ENCODE data around the gene ISCU. TPM values are rescaled to one million over a fixed set of nuclear protein-coding genes. Genes with fewer than 3 reads are reported as not detected.
A peak's percentile ranks its signal among the peaks of the same experiment; 100 is the strongest.

Gene ISCU
- total and polyA plus RNA-seq, 10 donors: 98.9 to 220 (median 160) TPM

DNA sequence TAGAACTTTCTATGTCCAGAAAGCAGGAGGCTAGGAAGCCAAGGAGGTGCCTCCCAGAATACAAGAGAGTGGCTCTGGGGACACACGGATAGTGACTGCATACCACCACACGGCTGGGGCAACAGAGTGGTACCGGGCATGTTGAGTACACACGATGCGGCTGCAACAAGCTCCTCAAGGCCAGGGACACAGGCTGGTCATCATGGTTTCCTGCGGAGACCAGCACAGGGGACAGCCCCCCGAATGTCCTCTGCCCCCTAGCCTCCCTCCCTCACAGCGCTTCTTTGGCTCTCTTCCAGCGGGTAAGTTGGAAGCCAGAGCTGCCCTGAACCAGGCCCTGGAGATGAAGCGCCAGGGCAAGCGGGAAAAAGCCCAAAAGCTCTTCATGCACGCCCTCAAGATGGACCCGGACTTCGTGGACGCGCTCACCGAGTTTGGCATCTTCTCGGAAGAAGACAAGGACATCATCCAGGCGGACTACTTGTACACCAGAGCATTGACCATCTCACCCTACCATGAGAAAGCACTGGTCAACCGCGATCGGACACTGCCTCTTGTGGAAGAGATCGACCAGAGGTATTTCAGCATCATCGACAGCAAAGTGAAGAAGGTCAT is 44.2 kb upstream of the ISCU start:
- Histone ChIP-seq H3K27me3 (replicated peaks in 1 of 7) (no peaks in the 10 kb centered on the region), H3K36me3 (peaks cover 0 to 65% (median 57%) of the 10 kb centered on the region in 6 donors), H3K9me3 (no peaks in the 10 kb centered on the region), H3K4me1 (peaks cover 8 to 35% (median 16%) of the 10 kb centered on the region in 6 donors), H3K4me3 (no peak overlapping the region), H3K27ac (no peak overlapping the region)
- peak in 1 of 3 donors; percentile 13 for TF ChIP-seq POLR2AphosphoS5 (IDR thresholded peaks at IDR 0.05)
- TF ChIP-seq POLR2A (IDR thresholded peaks at IDR 0.05): no peak
- TF ChIP-seq CTCF (IDR thresholded peaks at IDR 0.05 in 8 of 11, conservative IDR thresholded peaks at IDR 0.05 in 3 of 11): no peak
- 94 to 97% (median 95%) methylated on average over 21 to 24 of the region's 24 CpGs for WGBS, 5 donors
- intact Hi-C loops (cut with DNase I; ENCODE audit: low total_unique reads): no loop called here
- no peak for DNase-seq

GRCh38 chr12:108518716-108519496 is 43.5 kb upstream of the ISCU start:
- intact Hi-C loops (cut with DNase I; ENCODE audit: low total_unique reads): no loop called here
- Histone ChIP-seq H3K27me3 (replicated peaks in 1 of 7) (no peaks in the 10 kb centered on the region), H3K36me3 (peaks cover under 1 to 72% (median 64%) of the 10 kb centered on the region in 6 donors), H3K9me3 (no peaks in the 10 kb centered on the region), H3K4me1 (peaks cover 8 to 35% (median 16%) of the 10 kb centered on the region in 6 donors), H3K27ac (no peak overlapping the region), H3K4me3 (no peak overlapping the region)
- 92 to 96% (median 94%) methylated on average over 34 to 39 of the region's 39 CpGs for WGBS, 5 donors
- DNase-seq: no peak
- TF ChIP-seq CTCF (IDR thresholded peaks at IDR 0.05 in 8 of 11, conservative IDR thresholded peaks at IDR 0.05 in 3 of 11): no peak
- peak; percentile 5 to 59 (median 47) for TF ChIP-seq POLR2AphosphoS5 (IDR thresholded peaks at IDR 0.05)
- no peak for TF ChIP-seq POLR2A (IDR thresholded peaks at IDR 0.05)

- Histone ChIP-seq H3K4me1 (peaks cover 6 to 28% (median 14%) of the 10 kb centered on the region in 6 donors), H3K27ac (no peak overlapping the region), H3K27me3 (replicated peaks in 1 of 7) (no peaks in the 10 kb centered on the region), H3K9me3 (no peaks in the 10 kb centered on the region), H3K4me3 (no peak overlapping the region), H3K36me3 (peaks cover 2 to 78% (median 70%) of the 10 kb centered on the region in 6 donors)
- 68 to 78% (median 72%) methylated on average over 4 of the region's 4 CpGs for WGBS, 5 donors
- TF ChIP-seq CTCF (IDR thresholded peaks at IDR 0.05 in 8 of 11, conservative IDR thresholded peaks at IDR 0.05 in 3 of 11): no peak
- TF ChIP-seq POLR2A (IDR thresholded peaks at IDR 0.05): no peak
- TF ChIP-seq POLR2AphosphoS5 (IDR thresholded peaks at IDR 0.05): no peak
- no peak for DNase-seq
- intact Hi-C loops (cut with DNase I; ENCODE audit: low total_unique reads): no loop called here
Observed at GRCh38 chr12:108519558-108519957, 42.8 kb upstream of the ISCU start.

DNA sequence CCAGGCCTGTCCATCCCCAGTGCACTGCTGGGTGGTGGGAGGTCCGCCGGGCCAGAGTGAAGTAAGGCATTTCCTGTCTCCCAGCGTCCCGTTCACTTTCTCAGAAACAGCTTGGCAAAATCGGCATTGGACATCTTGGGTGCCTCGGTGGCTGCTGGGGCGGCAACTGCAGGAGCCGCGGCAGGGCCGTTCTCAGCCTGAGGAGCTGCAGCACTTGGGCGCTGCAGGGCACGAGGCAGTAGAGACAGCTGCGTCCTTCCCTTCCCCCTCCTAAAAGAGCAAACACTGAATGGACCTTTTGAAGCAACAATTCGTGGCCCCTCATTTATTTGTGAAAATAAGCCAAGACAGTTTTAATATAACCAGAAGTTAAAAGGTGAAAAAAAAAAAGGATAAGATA is 39.0 kb upstream of the ISCU start:
- Histone ChIP-seq H3K27me3 (replicated peaks in 1 of 7) (no peaks in the 10 kb centered on the region), H3K4me3 (no peak overlapping the region), H3K9me3 (no peaks in the 10 kb centered on the region), H3K4me1 (no peaks in the 10 kb centered on the region), H3K27ac (no peak overlapping the region), H3K36me3 (peaks cover 6 to 100% (median 98%) of the 10 kb centered on the region in 6 donors)
- WGBS, 5 donors: 88 to 93% (median 90%) methylated on average over 14 of the region's 14 CpGs
- TF ChIP-seq CTCF (IDR thresholded peaks at IDR 0.05 in 8 of 11, conservative IDR thresholded peaks at IDR 0.05 in 3 of 11) (no peak), POLR2AphosphoS5 (IDR thresholded peaks at IDR 0.05) (peak in 1 of 3 donors; percentile 43), POLR2A (IDR thresholded peaks at IDR 0.05) (no peak)
- no peak for DNase-seq
- intact Hi-C loops (cut with DNase I; ENCODE audit: low total_unique reads): no loop called here
